ENCODE measurements around the gene RETREG2. TPM values are rescaled to one million over a fixed set of nuclear protein-coding genes. Genes with fewer than 3 reads are reported as not detected.

RETREG2 gene
- total RNA-seq, result 55.4 and 60.6 TPM in 2 replicates

DNA sequence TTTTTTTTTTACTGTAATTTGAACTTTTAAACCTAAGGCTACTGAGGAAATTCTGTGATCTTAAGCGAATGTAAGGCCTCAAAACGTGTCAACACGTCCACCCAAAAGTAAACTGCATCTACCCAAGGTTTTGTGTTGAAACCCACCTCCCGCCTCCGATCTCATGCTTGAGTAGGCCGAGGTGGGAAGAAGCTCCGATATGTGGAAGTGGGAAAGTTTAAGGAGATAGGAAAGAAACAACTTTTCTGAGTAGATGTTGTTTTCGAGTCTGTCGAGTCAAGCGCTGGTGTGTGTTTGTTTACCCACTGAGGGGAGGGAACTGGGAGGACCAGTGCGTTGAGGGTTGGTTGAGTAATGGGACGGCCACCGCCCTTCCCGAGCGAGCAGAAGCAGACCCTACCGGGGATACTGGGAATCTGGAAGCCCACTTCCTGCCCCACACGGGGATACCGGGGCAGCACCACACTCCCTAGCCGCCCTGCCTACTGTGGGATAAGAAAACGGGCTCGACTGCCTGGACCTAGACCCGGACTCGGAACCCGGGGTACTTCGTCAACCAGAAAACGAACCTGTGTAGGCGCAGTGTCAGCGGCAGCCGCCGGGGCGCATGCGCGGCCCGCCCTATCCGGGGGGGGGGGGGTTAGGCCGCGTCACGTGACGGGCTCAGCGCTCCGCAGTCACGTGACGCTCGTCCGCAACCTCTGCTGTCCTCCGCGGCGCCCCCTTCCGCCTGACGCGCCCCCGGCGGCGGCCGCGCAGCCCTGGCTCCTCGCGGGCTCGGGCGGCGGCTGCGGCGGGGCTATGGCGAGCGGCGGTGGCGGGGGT, at the start of gene RETREG2:
TSS of gene RETREG2 (plus strand) at position 724 of the 825 bp plus-strand sequence. CDS start at position 802, 78 bp downstream.

DNA sequence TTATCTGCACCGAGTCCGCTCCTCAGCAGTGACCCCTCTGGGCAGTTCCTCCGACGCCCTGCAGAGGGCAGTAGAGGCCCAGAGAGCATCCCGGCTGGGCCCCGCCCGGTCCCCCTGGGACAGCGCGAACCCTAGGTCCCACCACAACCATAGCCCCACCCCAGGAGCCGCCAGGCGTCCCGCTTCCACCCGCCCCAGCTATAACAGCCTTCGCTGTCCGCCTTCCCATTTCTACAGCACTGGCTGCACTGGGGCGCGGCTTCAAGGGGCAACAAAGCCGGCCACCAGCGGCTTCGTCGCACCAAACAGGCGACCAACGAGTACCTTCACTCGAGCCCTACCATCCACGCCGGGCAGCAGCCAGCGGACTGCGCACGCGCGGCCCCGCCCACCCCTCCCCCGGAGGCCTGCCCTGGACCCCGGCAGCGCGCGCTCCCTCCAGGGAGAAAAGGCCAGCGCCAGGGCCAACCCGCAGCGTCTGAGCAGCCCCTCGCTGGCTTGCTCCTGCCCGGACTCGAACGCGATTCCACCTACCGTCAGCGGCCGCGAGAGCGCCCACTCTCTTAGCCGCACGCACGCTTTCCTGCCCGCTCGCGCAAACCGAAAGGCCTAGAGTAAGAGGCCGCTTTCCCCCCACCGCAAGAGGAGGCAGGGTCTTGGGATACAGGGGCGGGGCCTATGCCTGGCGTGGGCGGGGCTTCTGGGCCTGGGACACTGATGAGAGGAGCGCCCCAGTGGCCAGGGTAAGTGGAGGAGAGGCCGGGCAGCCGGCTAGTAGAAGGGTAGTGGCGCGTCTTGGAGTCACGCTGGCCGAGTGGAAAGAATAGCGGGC, 17.7 kb upstream of the RETREG2 start, which contains the start of gene NHEJ1:
TSS of gene NHEJ1 (minus strand) at position 630 of the 832 bp plus-strand sequence. CDS start 2,453 bp downstream, outside the sequence.

DNA sequence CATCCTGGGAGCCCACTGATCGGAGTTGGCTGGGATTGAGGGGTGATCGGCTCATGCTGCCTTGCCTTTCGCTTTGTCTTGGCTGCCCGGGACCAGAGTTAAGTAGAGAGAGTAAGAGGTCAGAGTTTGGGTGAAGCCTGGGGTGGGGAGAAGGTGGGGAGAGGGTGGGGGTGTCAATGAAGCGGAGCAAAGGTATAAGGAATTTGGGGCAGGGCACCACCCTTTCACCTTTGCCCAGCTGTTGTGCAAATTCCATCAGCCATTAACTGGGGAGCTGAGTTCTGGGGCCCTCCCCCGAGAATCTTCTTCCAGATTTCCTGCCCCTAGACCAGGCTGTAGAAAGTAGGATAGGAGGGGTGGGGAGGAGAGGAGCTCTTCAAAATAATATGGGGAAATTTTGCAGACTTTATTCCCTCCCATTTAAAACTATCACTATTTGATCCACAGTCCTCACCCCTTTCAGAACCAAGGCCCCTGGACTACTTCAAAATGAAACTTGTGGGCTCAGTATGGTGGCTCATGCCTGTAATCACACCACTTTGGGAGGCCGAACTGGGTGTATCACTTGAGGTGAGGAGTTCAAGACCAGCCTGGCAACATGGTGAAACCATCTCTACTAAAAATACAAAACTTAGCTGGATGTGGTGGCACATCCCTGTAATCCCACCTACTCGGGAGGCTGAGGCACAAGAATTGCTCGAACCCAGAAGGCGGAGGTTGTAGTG, 8.0 kb upstream of the RETREG2 start, which contains the start of gene SLC23A3:
TSS of gene SLC23A3 (minus strand) at position 100 of the 725 bp plus-strand sequence. CDS start at position 55, 45 bp downstream.

DNA sequence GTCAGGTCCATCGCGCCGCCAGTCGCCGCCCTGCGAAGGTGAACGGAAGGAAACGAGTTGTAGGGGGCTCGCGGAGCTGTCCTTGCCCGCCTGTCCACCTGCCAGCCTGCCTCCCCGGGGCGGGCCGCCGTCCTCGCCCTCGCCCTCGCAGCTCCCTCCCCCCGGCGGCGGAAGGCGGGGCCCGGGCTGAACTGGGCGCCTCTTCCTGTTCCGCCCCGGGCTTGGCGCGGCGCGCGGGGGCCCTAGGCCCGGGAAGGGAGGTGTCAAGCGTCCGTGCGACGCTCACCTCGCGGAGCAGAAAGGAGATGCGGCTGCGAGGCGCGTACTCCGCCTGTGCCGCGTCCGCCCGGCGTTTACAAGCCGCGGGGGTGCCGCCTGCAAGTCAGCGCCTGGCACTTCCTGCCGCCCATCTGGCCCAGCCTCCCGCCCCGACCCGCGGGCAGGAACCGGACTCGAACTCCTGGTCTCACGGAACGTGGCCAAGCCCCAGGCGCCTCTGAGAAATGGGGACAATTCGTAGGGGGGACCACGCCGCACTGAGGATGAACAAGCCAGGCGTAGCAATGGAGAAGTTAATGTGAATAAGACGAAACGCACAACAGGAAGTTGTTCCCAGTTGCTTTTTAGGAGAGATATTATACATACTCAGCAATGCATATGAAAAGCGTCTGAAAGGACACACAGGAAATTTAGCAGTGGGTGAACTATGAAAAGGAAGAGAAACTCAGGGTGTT, 1.1 kb upstream of the RETREG2 start, which contains the start of gene CNPPD1:
TSS of gene CNPPD1 (minus strand) at position 108 of the 734 bp plus-strand sequence. CDS start at position 11, 97 bp downstream.

GRCh38 chr2:219206328-219207133, 28.5 kb downstream of the RETREG2 start, which contains the start of gene ZFAND2B:
ZFAND2B (plus strand) TSS chr2:219206782; CDS start chr2:219206988, 206 bp downstream.

DNA sequence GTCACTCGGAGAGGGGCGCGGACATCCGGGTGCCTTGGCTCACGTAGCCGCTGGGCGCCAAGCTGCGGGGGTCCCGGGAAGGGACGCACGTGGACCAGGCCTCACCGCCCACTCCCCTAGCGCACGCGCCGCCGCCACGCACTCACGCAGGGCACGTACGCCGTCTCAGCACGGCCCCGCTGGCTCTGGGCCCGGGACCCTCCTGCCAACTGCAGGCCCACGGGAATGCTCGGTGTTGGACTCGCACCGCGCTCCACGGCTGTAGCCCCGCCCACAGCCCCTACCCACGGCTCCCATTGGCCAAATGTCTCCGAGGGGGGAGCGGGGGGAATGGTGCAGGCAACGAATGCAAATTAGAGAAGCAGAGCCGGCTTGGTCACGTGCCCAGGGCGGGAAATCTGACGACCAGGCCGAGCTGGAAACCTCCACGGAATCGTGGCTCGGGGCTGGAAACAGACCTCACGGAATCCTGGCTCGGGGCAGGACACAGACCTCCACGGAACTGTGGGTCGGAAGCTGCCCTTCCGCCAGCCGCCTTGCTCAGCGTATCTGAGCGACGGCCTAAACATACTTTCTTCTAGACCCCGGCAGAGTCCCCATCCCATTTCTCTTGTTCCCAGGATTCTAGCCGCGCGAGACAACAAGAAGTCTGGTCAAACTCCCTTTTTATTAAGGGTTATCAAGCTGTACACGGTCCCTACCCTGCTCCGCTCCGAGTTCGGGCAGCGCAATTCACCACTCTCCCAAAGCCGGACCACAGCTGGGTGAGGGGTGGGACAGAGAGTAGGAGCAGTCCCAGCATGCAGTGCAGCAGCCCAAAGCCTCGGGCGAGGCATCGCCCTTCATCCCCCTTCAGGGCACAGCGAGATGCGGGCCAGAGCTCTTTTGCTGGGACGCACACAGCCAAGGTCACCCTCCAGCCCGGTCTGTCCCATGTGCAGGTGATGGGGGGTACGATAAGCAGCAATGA, 40.9 kb downstream of the RETREG2 start, which contains the start of gene ABCB6:
TSS of gene ABCB6 (minus strand) at position 227 of the 970 bp plus-strand sequence. CDS start 285 bp downstream, outside the sequence.

DNA sequence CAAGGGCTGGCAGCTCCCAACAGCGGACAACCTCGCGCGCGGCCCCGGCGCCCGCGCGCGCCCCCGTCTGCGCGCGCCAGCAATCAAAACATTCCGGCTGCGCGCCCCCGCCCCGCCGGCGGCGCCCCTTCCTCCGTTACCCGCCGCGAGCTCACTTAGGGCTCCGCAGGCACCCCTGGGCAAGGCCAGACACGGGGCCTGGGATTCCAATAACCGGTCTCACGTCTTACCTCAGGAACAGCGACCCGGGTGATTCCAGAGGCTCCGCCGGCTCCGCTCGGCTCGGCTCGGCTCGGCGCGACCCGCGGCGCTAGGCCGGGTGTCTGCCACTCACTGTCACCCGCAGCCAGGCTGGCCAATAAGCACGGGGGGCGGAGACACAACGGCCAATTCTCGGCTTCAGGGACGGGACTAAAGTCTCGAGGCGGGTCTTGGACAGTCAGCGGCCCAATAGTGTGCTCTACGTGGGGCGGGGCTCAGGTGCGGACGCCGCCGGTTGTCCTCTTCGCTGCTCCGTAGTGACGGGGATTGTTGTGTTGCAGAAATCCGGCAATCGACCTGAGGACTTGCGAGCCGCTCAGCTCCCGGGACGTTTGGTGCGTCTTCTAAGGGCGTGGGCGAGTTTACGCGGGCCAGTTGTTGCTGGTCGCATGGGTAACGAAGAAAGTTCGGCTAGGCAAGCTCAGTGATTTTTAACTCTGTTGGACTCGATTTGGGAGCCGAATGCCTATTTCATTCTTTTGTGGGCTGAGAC, 51.4 kb downstream of the RETREG2 start, which contains the start of the genes ANKZF1 and ATG9A:
TSS of gene ANKZF1 (plus strand) at position 502 of the 754 bp plus-strand sequence. CDS start 452 bp downstream, outside the sequence.
TSS of gene ATG9A (minus strand) at position 332 of the 754 bp plus-strand sequence. CDS start 1,612 bp downstream, outside the sequence.

Other genes starting within 250 kb of the RETREG2 start
- gene CDK5R2, start 218.6 kb upstream of the RETREG2 start, total RNA-seq, result 0.05 TPM in 1 of 2 replicates, not detected in the other
- gene FEV, start 193.1 kb upstream of the RETREG2 start, total RNA-seq, result not detected in 2 replicates
- gene CRYBA2, start 184.9 kb upstream of the RETREG2 start, total RNA-seq, result not detected in 2 replicates
- gene CFAP65, start 136.8 kb upstream of the RETREG2 start, total RNA-seq, result not detected in 2 replicates
- not detected in 2 replicates for gene IHH, start 117.4 kb upstream of the RETREG2 start, total RNA-seq
- gene NHEJ1, start 17.5 kb upstream of the RETREG2 start, total RNA-seq, result 11.3 and 15.8 TPM in 2 replicates
- 0.89 and 2.8 TPM in 2 replicates for gene SLC23A3, start 8.2 kb upstream of the RETREG2 start, total RNA-seq
- gene CNPPD1, start 1.4 kb upstream of the RETREG2 start, total RNA-seq, result 20.5 and 22.7 TPM in 2 replicates
- gene ZFAND2B, start 28.5 kb downstream of the RETREG2 start, total RNA-seq, result 11.0 and 16.0 TPM in 2 replicates
- gene ABCB6, start 40.7 kb downstream of the RETREG2 start, total RNA-seq, result 28.1 and 52.0 TPM in 2 replicates
- gene ATG9A, start 51.4 kb downstream of the RETREG2 start, total RNA-seq, result 31.8 and 40.6 TPM in 2 replicates
- gene ANKZF1, start 51.5 kb downstream of the RETREG2 start, total RNA-seq, result 35.3 and 38.6 TPM in 2 replicates
- gene GLB1L, start 67.2 kb downstream of the RETREG2 start, total RNA-seq, result 10.0 and 13.7 TPM in 2 replicates
- 37.2 and 42.2 TPM in 2 replicates for gene STK16, start 67.2 kb downstream of the RETREG2 start, total RNA-seq
- not detected in 2 replicates for gene TUBA4B, start 75.0 kb downstream of the RETREG2 start, total RNA-seq
- 6.5 and 6.6 TPM in 2 replicates for gene TUBA4A, start 75.6 kb downstream of the RETREG2 start, total RNA-seq
- gene DNAJB2, start 101.1 kb downstream of the RETREG2 start, total RNA-seq, result 37.7 and 59.8 TPM in 2 replicates
- gene PTPRN, start 131.1 kb downstream of the RETREG2 start, total RNA-seq, result 66.2 and 67.6 TPM in 2 replicates
- not detected in 2 replicates for gene RESP18, start 154.5 kb downstream of the RETREG2 start, total RNA-seq
- gene DNPEP, start 209.6 kb downstream of the RETREG2 start, total RNA-seq, result 52.6 and 57.3 TPM in 2 replicates
- gene DES, start 240.1 kb downstream of the RETREG2 start, total RNA-seq, result 5.3 and 6.1 TPM in 2 replicates

Data from smooth muscle cell of the umbilical artery (primary cell).